Lower leg skin (tissue), 4 donors: ENCODE measurements around the gene ZKSCAN7. TPM values are rescaled to one million over a fixed set of nuclear protein-coding genes. Genes with fewer than 3 reads are reported as not detected.
"Not testable (repeated sequence)": the region's sequence is repeated elsewhere in the genome, so short reads cannot be mapped to it uniquely, and the experiment has no call there.

ENCODE experiments used
- DNase-seq, 2 donors: peaks; one replicate each; pipeline ENCODE4 v3.0.0-alpha.2; 2019; ENCODE audit warnings: low spot score in 2 of 2
- H3K4me3 ChIP-seq: fragments of 200-600 bp; sonication (generic); 2 replicates; pipeline ENCODE4 v1.5.1; 2017; ENCODE audit warnings: mild to moderate bottlenecking, low read depth; ENCODE audit not compliant: poor library complexity, severe bottlenecking
- CTCF ChIP-seq, 3 donors: fragments of 450-650 bp; IDR thresholded peaks; one replicate each; pipeline ENCODE4 v1.5.1; 2016; ENCODE audit warnings: antibody characterized with exemption in 3 of 3, mild to moderate bottlenecking in 3 of 3, moderate library complexity in 2 of 3
- POLR2A ChIP-seq, 2 donors: fragments of 450-650 bp; IDR thresholded peaks; one replicate each; pipeline ENCODE4 v1.6.1; 2016 to 2017; ENCODE audit warnings: antibody characterized with exemption in 2 of 2, mild to moderate bottlenecking in 1 of 2, moderate library complexity in 1 of 2
- WGBS, 2 donors: methylation state at CpG; one replicate each; pipeline ENCODE4 v1.1.5; 2018; 5-methylcytosine and 5-hydroxymethylcytosine counted together
- intact Hi-C: fragments of 100-400 bp; cut with DNase I; formaldehyde crosslinking; loops from one replicate; pipeline ENCODE4 v1.15.0; 2023; ENCODE audit warnings: low total_unique reads
- total RNA-seq, 4 donors: library from RNA; depleted of rRNA; stranded (reverse); fragments of >200 nt; gene quantifications; one replicate each; pipeline ENCODE4 v1.1.0, GENCODE V29; 2016

The ZKSCAN7 gene
- total RNA-seq, 4 donors from 2014 or later = 0.39 to 2.2 (median 0.62) TPM

- DNase-seq = no peak
- TF ChIP-seq CTCF (IDR thresholded peaks at IDR 0.05) (no peak), POLR2A (IDR thresholded peaks at IDR 0.05) (no peak)
- no peak overlapping the region for H3K4me3 ChIP-seq
- WGBS, 2 donors = 91 to 93% methylated on average over 1 of the region's 1 CpG
- intact Hi-C loops = no loop called here
These were observed 6.1 kb downstream of the ZKSCAN7 start for GRCh38 chr3:44561076-44561475.

GRCh38 chr3:44562147-44562546, 7.2 kb downstream of the ZKSCAN7 start:
- no peak for DNase-seq
- intact Hi-C loops = no loop called here
- no peak overlapping the region for H3K4me3 ChIP-seq
- TF ChIP-seq POLR2A (IDR thresholded peaks at IDR 0.05) = no peak
- no peak for TF ChIP-seq CTCF (IDR thresholded peaks at IDR 0.05)
- WGBS, 2 donors = 92 to 93% methylated on average over 3 of the region's 3 CpGs

GRCh38 chr3:44568561-44568960, 13.6 kb downstream of the ZKSCAN7 start:
- DNase-seq = no peak
- intact Hi-C loops = no loop called here
- TF ChIP-seq CTCF (IDR thresholded peaks at IDR 0.05) = no peak
- no peak for TF ChIP-seq POLR2A (IDR thresholded peaks at IDR 0.05)
- WGBS, 2 donors = 92 to 97% methylated on average over 1 of the region's 1 CpG
- H3K4me3 ChIP-seq = no peak overlapping the region

GRCh38 chr3:44571024-44571423, 16.0 kb downstream of the ZKSCAN7 start:
- no peak for TF ChIP-seq POLR2A (IDR thresholded peaks at IDR 0.05)
- no peak for TF ChIP-seq CTCF (IDR thresholded peaks at IDR 0.05)
- 91 to 96% methylated on average over 4 of the region's 4 CpGs for WGBS, 2 donors
- intact Hi-C loops = no loop called here
- DNase-seq = no peak
- H3K4me3 ChIP-seq = no peak overlapping the region

- H3K4me3 ChIP-seq = no peak overlapping the region
- no peak for DNase-seq
- intact Hi-C loops = no loop called here
- no peak for TF ChIP-seq POLR2A (IDR thresholded peaks at IDR 0.05)
- TF ChIP-seq CTCF (IDR thresholded peaks at IDR 0.05) = no peak
These were observed 21.6 kb downstream of the ZKSCAN7 start for GRCh38 chr3:44576613-44577012.

- DNase-seq, H3K4me3 ChIP-seq, intact Hi-C loops: not testable (repeated sequence)
- 90 to 92% methylated on average over 11 of the region's 11 CpGs for WGBS, 2 donors
These were observed 22.5 kb downstream of the ZKSCAN7 start for GRCh38 chr3:44577354-44577952.

GRCh38 chr3:44578316-44578715, 23.3 kb downstream of the ZKSCAN7 start:
- intact Hi-C loops, H3K4me3 ChIP-seq, DNase-seq: not testable (repeated sequence)
- 98 to 99% methylated on average over 19 to 22 of the region's 22 CpGs for WGBS, 2 donors

GRCh38 chr3:44578924-44579515, 24.0 kb downstream of the ZKSCAN7 start:
- H3K4me3 ChIP-seq, DNase-seq, intact Hi-C loops: not testable (repeated sequence)
- 97 to 98% methylated on average over 36 to 37 of the region's 37 CpGs for WGBS, 2 donors

GRCh38 chr3:44579749-44580148, 24.8 kb downstream of the ZKSCAN7 start:
- DNase-seq, intact Hi-C loops, H3K4me3 ChIP-seq: not testable (repeated sequence)
- WGBS, 2 donors = 95 to 96% methylated on average over 15 of the region's 15 CpGs

- H3K4me3 ChIP-seq, intact Hi-C loops, DNase-seq: not testable (repeated sequence)
- 50 to 63% methylated on average over 38 to 44 of the region's 62 CpGs for WGBS, 2 donors
These were observed 26.0 kb downstream of the ZKSCAN7 start for GRCh38 chr3:44580971-44581370.
